Breast epithelium (tissue), 3 donors: Measurements from ENCODE around the gene VN1R4.
"Not testable (repeated sequence)": the region's sequence is repeated elsewhere in the genome, so short reads cannot be mapped to it uniquely, and the experiment has no call there.

Experiments
- POLR2AphosphoS5 ChIP-seq, 3 donors: sonication (generic); formaldehyde crosslinking; IDR thresholded peaks; one replicate each; pipeline ENCODE4 v1.6.1; 2017; ENCODE audit warnings: antibody characterized with exemption in 3 of 3
- TF ChIP-seq, protein P1 (sequence below), 3 donors: fragments of 450-650 bp; IDR thresholded peaks; one replicate each; pipeline ENCODE4 v1.5.1; 2016 to 2017; ENCODE audit warnings: antibody characterized with exemption in 3 of 3, mild to moderate bottlenecking in 3 of 3, moderate library complexity in 3 of 3

- TF ChIP-seq, protein P1, sequence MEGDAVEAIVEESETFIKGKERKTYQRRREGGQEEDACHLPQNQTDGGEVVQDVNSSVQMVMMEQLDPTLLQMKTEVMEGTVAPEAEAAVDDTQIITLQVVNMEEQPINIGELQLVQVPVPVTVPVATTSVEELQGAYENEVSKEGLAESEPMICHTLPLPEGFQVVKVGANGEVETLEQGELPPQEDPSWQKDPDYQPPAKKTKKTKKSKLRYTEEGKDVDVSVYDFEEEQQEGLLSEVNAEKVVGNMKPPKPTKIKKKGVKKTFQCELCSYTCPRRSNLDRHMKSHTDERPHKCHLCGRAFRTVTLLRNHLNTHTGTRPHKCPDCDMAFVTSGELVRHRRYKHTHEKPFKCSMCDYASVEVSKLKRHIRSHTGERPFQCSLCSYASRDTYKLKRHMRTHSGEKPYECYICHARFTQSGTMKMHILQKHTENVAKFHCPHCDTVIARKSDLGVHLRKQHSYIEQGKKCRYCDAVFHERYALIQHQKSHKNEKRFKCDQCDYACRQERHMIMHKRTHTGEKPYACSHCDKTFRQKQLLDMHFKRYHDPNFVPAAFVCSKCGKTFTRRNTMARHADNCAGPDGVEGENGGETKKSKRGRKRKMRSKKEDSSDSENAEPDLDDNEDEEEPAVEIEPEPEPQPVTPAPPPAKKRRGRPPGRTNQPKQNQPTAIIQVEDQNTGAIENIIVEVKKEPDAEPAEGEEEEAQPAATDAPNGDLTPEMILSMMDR (IDR thresholded peaks at IDR 0.05): not testable (repeated sequence)
- not testable (repeated sequence) for TF ChIP-seq POLR2AphosphoS5 (IDR thresholded peaks at IDR 0.05)
These were observed 9.7 kb downstream of the VN1R4 start, which contains the start of gene VN1R2 for GRCh38 chr19:53257715-53258342.
